SU-DHL-6 (cell line): ENCODE results near the gene IL36RN.

Experiments
- H2AFZ ChIP-seq: fragments of 200-600 bp; sonication (generic); 2 replicates; pipeline ENCODE4 v1.6.1; 2014; ENCODE audit warnings: low read depth, mild to moderate bottlenecking, moderate library complexity, mixed read lengths, antibody characterized with exemption, low read length; ENCODE audit not compliant: severe bottlenecking
- H3F3A ChIP-seq: fragments of 200-600 bp; shearing (Covaris generic); 2 replicates; pipeline ENCODE4 v1.6.0; 2016; ENCODE audit warnings: antibody characterized with exemption, mild to moderate bottlenecking; ENCODE audit not compliant: insufficient read depth
- H3K27ac ChIP-seq: fragments of 200-600 bp; sonication (generic); 2 replicates; pipeline ENCODE4 v1.5.1; 2016; ENCODE audit warnings: low read depth, mild to moderate bottlenecking, low read length, moderate library complexity, mixed read lengths
- H3K27me3 ChIP-seq: fragments of 200-600 bp; sonication (generic), shearing (Covaris generic); 2 replicates; pipeline ENCODE4 v1.6.0; 2014; ENCODE audit warnings: mild to moderate bottlenecking, low read length
- H3K36me3 ChIP-seq: fragments of 200-600 bp; sonication (generic); 2 replicates; pipeline ENCODE4 v1.6.1; 2014; ENCODE audit warnings: mild to moderate bottlenecking, low read length, mixed read lengths
- H3K4me2 ChIP-seq: fragments of 300-600, 200-600 bp; shearing (Covaris generic), sonication (generic); 2 replicates; pipeline ENCODE4 v1.6.0; 2014; ENCODE audit warnings: low read length, low read depth, mild to moderate bottlenecking; ENCODE audit not compliant: poor library complexity, severe bottlenecking
- H3K4me3 ChIP-seq: fragments of 200-600 bp; sonication (generic); 2 replicates; pipeline ENCODE4 v1.5.1; 2014; ENCODE audit warnings: antibody characterized with exemption, low read length, mild to moderate bottlenecking, mixed read lengths; ENCODE audit not compliant: insufficient read depth, poor library complexity, severe bottlenecking
- H3K79me2 ChIP-seq: fragments of 200-600 bp; sonication (generic); 2 replicates; pipeline ENCODE4 v1.6.1; 2014; ENCODE audit warnings: mild to moderate bottlenecking, low read length, moderate library complexity; ENCODE audit not compliant: insufficient read depth
- H3K9ac ChIP-seq: fragments of 200-600 bp; sonication (generic); 2 replicates; pipeline ENCODE4 v1.7.0; 2014; ENCODE audit warnings: mild to moderate bottlenecking, low read length
- H3K9me2 ChIP-seq: fragments of 200-600 bp; sonication (generic); replicated peaks from 2 replicates; pipeline ENCODE4 v1.6.1; 2014; ENCODE audit warnings: low read length; ENCODE audit not compliant: insufficient read depth
- H3K9me3 ChIP-seq: fragments of 200-600 bp; sonication (generic); 2 replicates; pipeline ENCODE4 v1.6.1; 2014; ENCODE audit warnings: low read length, mixed read lengths; ENCODE audit not compliant: insufficient read depth
- H4K20me1 ChIP-seq: fragments of 200-600 bp; sonication (generic); 2 replicates; pipeline ENCODE4 v1.6.1; 2014; ENCODE audit warnings: low read depth, mild to moderate bottlenecking, antibody characterized with exemption, low read length, moderate library complexity, mixed read lengths
- EZH2phosphoT487 ChIP-seq: fragments of 200-600 bp; sonication (generic), shearing (Covaris generic); conservative IDR thresholded peaks from 2 replicates; pipeline ENCODE4 v1.6.1; 2018; ENCODE audit warnings: mild to moderate bottlenecking, antibody characterized with exemption, low read length, moderate library complexity, mixed read lengths
- TF ChIP-seq, protein P1 (sequence below): fragments of 200-600 bp; sonication (generic); IDR thresholded peaks from one replicate; pipeline ENCODE4 v1.5.1; 2017; ENCODE audit warnings: antibody characterized with exemption, mild to moderate bottlenecking, low read length, moderate library complexity; ENCODE audit not compliant: insufficient read depth, poor library complexity, severe bottlenecking

IL36RN gene

GRCh38 chr2:113073325-113073834 is 14.4 kb downstream of the IL36RN start:
- no peak overlapping the region for H3K4me2 ChIP-seq
- H3K36me3 ChIP-seq: no peaks in the 10 kb centered on the region
- no peaks in the 10 kb centered on the region for H3K9me3 ChIP-seq
- H4K20me1 ChIP-seq: no peaks in the 10 kb centered on the region
- no peaks in the 10 kb centered on the region for H3K9me2 ChIP-seq
- no peaks in the 10 kb centered on the region for H3F3A ChIP-seq
- no peaks in the 10 kb centered on the region for H3K79me2 ChIP-seq
- H3K27me3 ChIP-seq: no peaks in the 10 kb centered on the region
- TF ChIP-seq, protein P1, sequence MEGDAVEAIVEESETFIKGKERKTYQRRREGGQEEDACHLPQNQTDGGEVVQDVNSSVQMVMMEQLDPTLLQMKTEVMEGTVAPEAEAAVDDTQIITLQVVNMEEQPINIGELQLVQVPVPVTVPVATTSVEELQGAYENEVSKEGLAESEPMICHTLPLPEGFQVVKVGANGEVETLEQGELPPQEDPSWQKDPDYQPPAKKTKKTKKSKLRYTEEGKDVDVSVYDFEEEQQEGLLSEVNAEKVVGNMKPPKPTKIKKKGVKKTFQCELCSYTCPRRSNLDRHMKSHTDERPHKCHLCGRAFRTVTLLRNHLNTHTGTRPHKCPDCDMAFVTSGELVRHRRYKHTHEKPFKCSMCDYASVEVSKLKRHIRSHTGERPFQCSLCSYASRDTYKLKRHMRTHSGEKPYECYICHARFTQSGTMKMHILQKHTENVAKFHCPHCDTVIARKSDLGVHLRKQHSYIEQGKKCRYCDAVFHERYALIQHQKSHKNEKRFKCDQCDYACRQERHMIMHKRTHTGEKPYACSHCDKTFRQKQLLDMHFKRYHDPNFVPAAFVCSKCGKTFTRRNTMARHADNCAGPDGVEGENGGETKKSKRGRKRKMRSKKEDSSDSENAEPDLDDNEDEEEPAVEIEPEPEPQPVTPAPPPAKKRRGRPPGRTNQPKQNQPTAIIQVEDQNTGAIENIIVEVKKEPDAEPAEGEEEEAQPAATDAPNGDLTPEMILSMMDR: no peak
- TF ChIP-seq EZH2phosphoT487: no peak
- H3K4me3 ChIP-seq: no peak overlapping the region
- no peak overlapping the region for H3K27ac ChIP-seq
- H3K9ac ChIP-seq: no peak overlapping the region
- no peak overlapping the region for H2AFZ ChIP-seq

- Histone ChIP-seq H3K4me3 (no peak overlapping the region), H2AFZ (no peak overlapping the region), H3K4me2 (no peak overlapping the region), H3F3A (no peaks in the 10 kb centered on the region), H3K27ac (no peak overlapping the region), H3K27me3 (no peaks in the 10 kb centered on the region), H3K9ac (no peak overlapping the region), H3K9me2 (no peaks in the 10 kb centered on the region), H3K79me2 (no peaks in the 10 kb centered on the region), H3K9me3 (no peaks in the 10 kb centered on the region), H4K20me1 (no peaks in the 10 kb centered on the region), H3K36me3 (no peaks in the 10 kb centered on the region)
- no peak for TF ChIP-seq EZH2phosphoT487
- TF ChIP-seq, protein P1: no peak
These were observed 16.0 kb downstream of the IL36RN start for GRCh38 chr2:113075030-113075429.

DNA sequence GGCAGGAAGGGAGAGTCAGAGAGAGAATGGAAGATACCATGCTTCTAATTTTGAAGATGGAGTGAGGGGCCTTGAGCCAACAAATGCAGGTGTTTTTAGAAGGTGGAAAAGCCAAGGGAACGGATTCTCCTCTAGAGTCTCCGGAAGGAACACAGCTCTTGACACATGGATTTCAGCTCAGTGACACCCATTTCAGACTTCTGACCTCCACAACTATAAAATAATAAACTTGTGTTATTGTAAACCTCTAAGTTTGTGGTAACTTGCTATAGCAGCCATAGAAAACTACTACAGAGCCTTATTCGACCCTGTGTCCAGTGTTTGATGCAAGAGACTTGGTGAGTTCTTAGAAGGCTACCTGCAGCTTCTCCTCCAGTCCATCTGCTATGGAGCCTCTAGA is 16.6 kb downstream of the IL36RN start:
- no peak overlapping the region for H2AFZ ChIP-seq
- H3K27me3 ChIP-seq: no peaks in the 10 kb centered on the region
- H3K9ac ChIP-seq: no peak overlapping the region
- TF ChIP-seq EZH2phosphoT487: no peak
- TF ChIP-seq, protein P1: no peak
- no peak overlapping the region for H3K4me3 ChIP-seq
- H3K9me2 ChIP-seq: no peaks in the 10 kb centered on the region
- no peaks in the 10 kb centered on the region for H3K79me2 ChIP-seq
- no peaks in the 10 kb centered on the region for H3K36me3 ChIP-seq
- no peaks in the 10 kb centered on the region for H4K20me1 ChIP-seq
- no peaks in the 10 kb centered on the region for H3K9me3 ChIP-seq
- H3F3A ChIP-seq: no peaks in the 10 kb centered on the region
- no peak overlapping the region for H3K27ac ChIP-seq
- no peak overlapping the region for H3K4me2 ChIP-seq
